ENCODE data around the gene TMEM132C. TPM values are rescaled to one million over a fixed set of nuclear protein-coding genes. Genes with fewer than 3 reads are reported as not detected.

Gene TMEM132C
- total RNA-seq, 1 donor from 2014 or later = 0.64 TPM

- Histone ChIP-seq H3K27ac (no peak overlapping the region), H3K36me3 (no peaks in the 10 kb centered on the region), H3K9me3 (no peaks in the 10 kb centered on the region), H3K4me1 (no peaks in the 10 kb centered on the region), H3K27me3 (no peaks in the 10 kb centered on the region), H3K4me3 (no peak overlapping the region)
- no peak for DNase-seq
- intact Hi-C loops (cut with DNase I) = no loop called here
- no peak for TF ChIP-seq CTCF (IDR thresholded peaks at IDR 0.05)
- no peak for ATAC-seq
These were observed 59.4 kb downstream of the TMEM132C start for GRCh38 chr12:128326406-128326805.

- Histone ChIP-seq H3K4me1 (no peaks in the 10 kb centered on the region), H3K27me3 (no peaks in the 10 kb centered on the region), H3K9me3 (no peaks in the 10 kb centered on the region), H3K4me3 (no peak overlapping the region), H3K27ac (no peak overlapping the region), H3K36me3 (no peaks in the 10 kb centered on the region)
- ATAC-seq = no peak
- DNase-seq = no peak
- intact Hi-C loops (cut with DNase I) = no loop called here
- TF ChIP-seq CTCF (IDR thresholded peaks at IDR 0.05) = no peak
These were observed 62.0 kb downstream of the TMEM132C start for GRCh38 chr12:128328961-128329360.

GRCh38 chr12:128336204-128337070 is 69.5 kb downstream of the TMEM132C start:
- H3K27me3 ChIP-seq = peaks cover 4% of the 10 kb centered on the region

GRCh38 chr12:128337071-128337345 is 70.0 kb downstream of the TMEM132C start:
- no peak for TF ChIP-seq CTCF (IDR thresholded peaks at IDR 0.05)

More at GRCh38 chr12:128336204-128337070, 69.5 kb downstream of the TMEM132C start:
- DNase-seq (no peak), ATAC-seq (no peak)
- Histone ChIP-seq H3K36me3 (no peaks in the 10 kb centered on the region), H3K27ac (no peak overlapping the region), H3K9me3 (no peaks in the 10 kb centered on the region), H3K4me3 (no peak overlapping the region), H3K4me1 (no peaks in the 10 kb centered on the region)
- intact Hi-C loops (cut with DNase I) = no loop called here
- TF ChIP-seq CTCF (IDR thresholded peaks at IDR 0.05) = no peak

GRCh38 chr12:128337431-128338170 is 70.6 kb downstream of the TMEM132C start:
- Histone ChIP-seq H3K36me3 (no peaks in the 10 kb centered on the region), H3K27ac (no peak overlapping the region), H3K27me3 (peaks cover 4% of the 10 kb centered on the region), H3K4me1 (no peaks in the 10 kb centered on the region), H3K9me3 (no peaks in the 10 kb centered on the region), H3K4me3 (no peak overlapping the region)
- intact Hi-C loops (cut with DNase I) = no loop called here
- TF ChIP-seq CTCF (IDR thresholded peaks at IDR 0.05) = no peak
- DNase-seq = no peak
- no peak for ATAC-seq

More at GRCh38 chr12:128337071-128337345, 70.0 kb downstream of the TMEM132C start:
- Histone ChIP-seq H3K36me3 (no peaks in the 10 kb centered on the region), H3K27me3 (peaks cover 4% of the 10 kb centered on the region), H3K4me1 (no peaks in the 10 kb centered on the region), H3K27ac (no peak overlapping the region), H3K9me3 (no peaks in the 10 kb centered on the region), H3K4me3 (no peak overlapping the region)
- intact Hi-C loops (cut with DNase I) = no loop called here
- ATAC-seq (no peak), DNase-seq (no peak)

All from upper lobe of right lung (tissue), 1 donor.